A673 (cell line): ENCODE results near the gene TMEM242.

Source experiments
- CTCF ChIP-seq: fragments of 300-800, 200-600 bp; sonication (generic); conservative IDR thresholded peaks from 2 replicates; pipeline ENCODE4 v1.5.1; 2017; ENCODE audit warnings: low read depth, mild to moderate bottlenecking, antibody characterized with exemption, low read length, moderate library complexity, mixed read lengths
- EZH2 ChIP-seq: fragments of 200-600 bp; sonication (generic); IDR thresholded peaks from 2 replicates; pipeline ENCODE4 v1.6.1; 2017; ENCODE audit warnings: borderline replicate concordance, low read depth, mild to moderate bottlenecking, mixed read lengths, antibody characterized with exemption, low read length; ENCODE audit not compliant: poor library complexity, severe bottlenecking

- TF ChIP-seq EZH2 (no peak), CTCF (no peak)
Observed at GRCh38 chr6:157251586-157252247, 71.6 kb downstream of the TMEM242 start.
